RPMI7951 (cell line): ENCODE data around the gene ZGLP1. TPM values are rescaled to one million over a fixed set of nuclear protein-coding genes. Genes with fewer than 3 reads are reported as not detected.

ENCODE experiments used
- DNase-seq: peaks from one replicate; pipeline ENCODE4 v3.0.0-alpha.2; 2012; ENCODE audit warnings: low read depth
- total RNA-seq: library from RNA; depleted of rRNA; stranded (reverse); fragments of >200 nt; shearing (Covaris generic); gene quantifications from 2 replicates; pipeline ENCODE4 v1.2.3, GENCODE V29; 2014

ZGLP1 gene
- total RNA-seq, 1 experiment from 2014 or later: 1.2 TPM

DNA sequence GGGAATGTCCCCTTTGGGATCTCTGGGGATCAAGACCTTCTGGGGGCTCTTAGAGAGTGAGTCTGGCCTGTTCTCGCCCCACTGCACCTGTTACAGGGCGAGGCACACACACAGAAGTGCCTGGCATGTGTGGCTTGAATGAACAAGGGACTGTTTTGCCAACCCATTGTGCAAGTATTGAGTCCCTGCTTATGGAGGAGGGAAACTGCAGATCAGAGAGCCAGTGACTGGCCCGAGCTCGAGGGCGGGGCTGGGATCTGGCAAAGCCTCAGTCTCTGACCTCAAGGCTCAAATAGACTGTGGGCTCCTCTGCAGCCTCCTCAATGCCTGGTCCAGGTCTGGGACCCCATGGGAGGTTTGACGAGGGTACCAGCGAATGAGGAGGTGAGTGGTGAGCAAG is 18.2 kb upstream of the ZGLP1 start:
- no peak for DNase-seq

DNA sequence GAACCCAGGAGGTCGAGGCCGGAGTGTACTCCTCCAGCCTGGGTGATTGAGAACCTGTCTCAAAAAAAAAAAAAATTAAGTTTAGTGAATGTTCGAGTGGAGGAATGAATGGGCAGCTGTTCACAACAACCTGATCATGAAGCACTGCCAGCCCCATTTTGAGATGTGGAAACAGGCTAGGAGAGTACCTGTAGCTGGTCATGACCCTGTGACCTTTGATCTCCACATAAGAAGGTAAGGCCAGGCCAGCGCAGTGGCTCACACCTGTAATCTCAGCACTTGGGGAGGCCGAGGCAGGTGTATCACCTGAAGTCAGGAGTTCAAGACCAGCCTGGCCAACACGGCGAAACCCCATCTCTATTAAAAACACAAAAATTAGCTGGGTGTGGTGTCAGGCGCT is 16.1 kb upstream of the ZGLP1 start:
- DNase-seq: no peak

DNA sequence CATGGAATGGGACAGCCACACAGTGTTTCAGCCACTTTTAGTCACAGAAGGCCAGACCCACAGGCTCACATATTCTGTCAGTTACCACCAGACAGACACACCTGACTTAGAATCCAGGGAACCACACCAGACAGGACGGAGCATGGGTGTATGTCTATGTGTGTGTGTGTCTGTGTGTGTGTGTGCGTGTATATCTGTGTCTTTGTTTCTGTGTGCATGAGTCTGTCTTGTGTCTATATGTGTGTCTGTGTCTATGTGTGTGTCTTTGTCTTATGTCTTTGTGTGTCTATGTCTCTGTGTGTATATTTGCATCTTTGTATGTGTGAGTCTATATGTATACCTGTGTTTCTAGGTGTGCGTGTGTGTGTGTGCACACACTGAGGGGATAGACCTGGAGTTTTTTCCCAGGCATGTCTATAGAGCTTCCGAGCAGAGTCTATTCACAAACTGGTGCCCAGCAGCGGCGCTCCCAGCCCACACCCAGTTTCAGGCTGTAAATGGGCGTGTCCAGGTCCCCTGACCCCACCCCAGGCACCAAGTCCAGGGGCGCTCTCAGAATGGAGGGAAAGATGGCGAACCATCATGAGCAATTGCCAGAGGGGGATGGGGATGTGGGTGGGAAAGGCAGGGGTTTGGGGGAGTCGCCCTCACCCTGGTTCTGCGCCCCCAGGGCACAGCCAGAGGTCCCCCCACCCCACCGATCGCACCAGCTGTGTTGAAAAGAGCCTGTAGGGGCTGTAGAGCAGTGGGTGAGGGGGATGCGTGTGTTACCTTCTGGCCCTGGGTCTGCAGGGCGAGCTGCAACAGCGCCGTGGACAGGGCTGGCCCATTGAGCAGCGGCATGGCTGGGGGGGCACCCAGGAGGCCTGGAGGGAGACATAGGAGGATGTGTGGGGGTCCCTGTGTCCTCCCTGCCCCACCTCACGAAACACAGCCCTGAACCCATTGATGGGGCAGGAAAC is 12.5 kb upstream of the ZGLP1 start:
- no peak for DNase-seq

DNA sequence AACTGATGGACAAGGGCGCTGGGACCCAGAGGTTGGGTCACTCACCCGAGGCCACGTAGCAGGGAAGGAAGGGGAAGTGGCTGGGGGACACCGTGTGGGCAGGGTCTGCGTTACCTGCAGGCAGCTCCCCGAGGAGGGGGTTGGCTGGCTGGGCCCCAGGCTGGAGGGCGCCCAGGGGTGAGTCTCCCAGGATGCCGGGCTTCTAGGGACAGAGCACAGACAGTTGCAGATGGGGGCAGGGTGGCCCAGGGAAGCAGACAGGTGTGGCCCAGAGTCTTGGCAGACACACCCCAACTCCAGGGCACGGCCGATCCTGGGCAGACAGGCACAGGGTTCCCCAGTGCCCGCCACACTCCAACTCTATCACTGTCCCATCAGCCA is 11.8 kb upstream of the ZGLP1 start:
- no peak for DNase-seq

DNA sequence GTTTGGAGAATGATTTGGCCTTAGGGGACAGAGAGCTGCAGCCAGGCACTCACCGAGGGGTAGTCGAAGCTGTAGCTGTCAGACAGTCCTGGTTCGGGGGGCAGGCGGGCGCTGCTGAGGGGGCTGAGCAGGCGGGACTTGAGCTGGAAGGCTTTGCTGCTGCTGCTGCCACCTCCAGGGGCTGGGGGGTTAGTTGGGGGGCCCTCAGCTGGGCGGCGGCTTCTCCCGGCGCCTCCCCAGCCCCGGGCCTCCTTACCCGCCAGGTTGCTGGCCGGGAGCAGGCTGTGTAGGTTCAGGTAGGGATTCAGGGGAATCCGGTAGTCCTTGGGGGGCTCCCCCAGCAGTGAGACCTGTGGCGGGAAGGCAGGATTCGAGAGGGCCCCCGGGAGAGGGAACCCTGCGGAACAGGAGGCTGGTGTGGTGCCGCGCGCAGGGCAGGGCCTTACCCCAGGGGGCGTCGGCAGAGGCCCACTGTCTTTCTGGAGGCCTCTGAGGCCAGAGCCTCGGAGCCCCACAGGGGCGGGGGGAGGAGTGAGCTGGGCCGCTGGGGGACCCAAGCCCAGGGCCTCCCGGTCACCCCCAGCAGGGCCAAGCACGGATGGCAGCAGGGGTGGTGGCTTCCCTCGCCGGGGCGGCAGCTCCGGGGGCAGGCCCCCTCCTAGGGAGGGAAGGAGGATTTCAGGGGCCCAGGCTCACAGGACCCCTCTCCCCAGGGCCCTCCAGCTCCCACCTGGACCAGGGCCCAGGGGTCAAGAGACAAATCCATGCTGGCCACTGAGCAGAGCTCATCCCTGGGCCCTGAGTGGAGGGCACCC is 11.2 kb upstream of the ZGLP1 start:
- no peak for DNase-seq

DNA sequence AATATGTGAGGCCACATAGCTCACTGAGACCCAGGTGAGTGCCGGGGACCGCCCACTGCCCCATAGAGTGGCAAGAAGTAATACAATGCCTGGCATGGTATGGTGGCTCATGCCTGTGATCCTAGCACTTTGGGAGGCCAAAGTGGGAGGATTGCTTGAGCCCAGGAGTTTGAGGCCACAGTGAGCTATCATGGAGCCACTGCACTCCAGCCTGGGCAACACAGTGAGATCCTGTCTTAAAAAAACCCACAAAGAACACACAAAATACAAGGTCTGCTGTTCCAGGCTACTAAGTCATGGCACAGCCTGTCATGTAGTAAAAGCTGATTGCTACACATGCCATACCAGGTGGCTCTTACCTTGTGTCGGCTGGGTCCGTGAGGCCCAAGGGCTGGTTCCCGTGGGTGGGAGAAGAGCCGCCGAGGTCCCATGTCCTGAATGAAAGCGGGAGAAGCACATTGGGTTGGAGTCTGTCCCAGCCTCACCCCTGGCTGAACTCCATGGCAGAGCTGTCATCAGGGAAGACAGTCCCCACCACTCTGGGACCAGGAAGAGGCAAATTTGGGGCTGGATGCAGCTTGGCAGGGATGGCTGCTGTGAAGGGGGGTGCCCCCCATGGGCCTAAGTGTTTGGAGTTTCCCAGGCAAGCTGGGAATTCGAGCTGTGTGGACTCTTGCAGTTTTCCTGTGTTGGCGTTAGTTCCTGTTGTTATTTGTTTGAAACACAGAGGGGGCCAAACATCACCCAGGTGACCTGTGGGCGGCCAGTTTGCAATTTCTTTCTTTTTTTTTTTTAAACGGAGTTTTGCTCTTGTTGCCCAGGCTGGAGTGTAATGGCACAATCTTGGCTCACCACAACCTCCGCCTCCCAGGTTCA is 9.4 kb upstream of the ZGLP1 start:
- no peak for DNase-seq

DNA sequence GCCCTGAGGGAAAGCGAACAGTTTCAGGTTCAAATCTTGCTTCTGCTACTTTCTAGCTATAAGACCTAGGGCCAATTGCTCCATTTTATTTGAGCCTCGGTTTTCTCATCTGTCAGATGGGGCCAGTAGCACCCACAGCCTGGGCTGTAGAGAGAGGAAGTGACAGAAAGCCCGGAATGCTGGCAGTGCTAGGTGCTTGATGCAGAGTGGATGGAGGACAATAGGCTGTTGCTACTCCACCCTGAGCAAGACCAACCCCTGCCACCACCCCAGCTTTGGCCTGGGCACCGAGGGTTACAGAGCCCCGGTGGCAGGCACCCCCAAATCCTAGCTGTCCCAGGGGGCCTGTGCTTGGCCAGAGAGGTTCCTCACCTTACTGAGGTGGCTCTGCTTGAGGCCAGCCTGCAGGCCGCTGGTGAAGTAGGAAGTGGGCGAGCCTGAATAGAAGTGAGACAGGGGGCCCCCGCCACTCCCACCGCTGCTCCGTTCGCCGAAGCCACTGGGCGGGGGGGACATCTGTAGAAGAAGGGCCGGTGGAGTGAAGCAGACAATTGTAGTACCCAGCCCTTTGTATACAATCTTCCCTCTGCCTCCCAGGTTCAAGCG is 8.3 kb upstream of the ZGLP1 start:
- no peak for DNase-seq

DNA sequence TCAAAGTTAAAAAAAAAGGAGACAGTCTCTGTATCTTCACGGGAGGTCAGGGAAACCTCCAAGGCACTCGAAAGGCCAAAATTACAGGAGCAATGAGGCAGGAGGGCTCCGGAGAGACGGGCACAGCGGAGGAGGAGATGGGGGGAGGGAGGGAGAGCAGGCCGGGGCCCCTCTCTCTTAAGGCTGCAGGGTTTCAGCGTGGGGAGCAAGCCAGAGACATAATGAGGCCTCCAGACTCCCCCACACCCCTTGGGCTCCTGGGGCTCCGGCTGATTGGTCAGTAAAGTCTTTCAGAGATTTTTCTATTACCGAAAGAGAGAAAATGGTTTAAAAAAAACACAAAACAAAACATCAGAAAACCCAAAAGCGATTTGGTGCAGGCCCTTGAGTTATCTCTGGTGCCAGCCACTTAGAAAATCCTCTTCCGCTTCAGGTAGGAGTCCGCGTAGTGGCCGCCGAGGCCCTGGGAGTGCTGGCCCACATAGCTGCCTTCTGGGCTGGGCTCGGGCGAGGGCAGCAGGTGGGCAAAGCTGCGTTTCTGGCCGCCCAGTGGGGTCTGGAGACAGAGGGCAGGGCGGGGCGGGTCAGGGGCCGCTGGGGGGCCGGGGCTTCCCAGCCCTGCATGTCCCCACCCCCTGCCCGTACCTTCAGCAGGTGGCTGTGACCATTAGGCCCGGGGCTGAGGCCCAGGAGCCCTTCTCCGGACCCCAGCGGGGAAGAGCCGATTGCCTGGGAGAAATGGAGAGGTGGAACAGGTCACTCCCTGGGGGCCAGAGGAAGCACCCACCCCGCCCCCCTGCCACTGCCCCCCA is 7.6 kb upstream of the ZGLP1 start:
- DNase-seq: no peak

DNA sequence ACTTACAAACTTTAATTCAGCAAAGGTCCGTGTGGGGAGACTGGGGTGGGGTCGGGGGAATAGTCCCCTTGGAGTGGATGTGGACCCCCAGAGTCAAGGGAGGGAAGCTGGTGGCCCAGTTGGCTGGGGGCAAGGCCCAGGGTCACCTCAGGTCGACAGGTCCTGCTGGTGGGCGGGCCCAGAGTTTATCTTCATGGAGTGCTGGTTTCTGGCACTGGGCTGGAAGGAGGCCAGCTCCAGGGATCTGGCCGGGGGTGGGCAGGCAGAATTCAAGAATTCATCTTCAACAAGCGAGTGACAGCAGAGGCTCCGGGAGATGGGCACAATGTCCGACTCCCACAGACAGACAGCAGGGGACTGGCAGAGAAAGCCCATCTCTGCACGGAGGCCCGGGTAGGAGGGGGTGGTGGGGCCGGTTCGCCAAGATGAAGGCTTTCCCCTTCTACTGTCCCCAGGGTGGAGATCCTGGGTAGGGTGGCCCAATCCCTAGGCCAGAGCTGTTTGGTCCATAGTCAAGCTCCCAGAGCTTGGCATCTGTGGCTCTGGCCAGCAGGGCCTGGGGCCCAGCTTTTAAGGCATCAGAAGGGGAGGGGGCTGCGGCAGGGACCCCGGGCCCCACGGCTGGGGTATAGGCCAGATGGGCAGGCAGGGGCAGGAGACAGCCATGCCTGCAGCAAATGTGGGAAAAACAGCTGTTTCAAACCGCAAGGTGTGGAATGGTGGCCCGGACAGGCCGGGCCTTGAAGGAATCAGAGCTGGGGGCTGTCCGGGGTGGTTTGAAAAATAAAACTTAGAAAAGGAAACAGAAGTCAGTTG is 6.8 kb upstream of the ZGLP1 start:
- no peak for DNase-seq

DNA sequence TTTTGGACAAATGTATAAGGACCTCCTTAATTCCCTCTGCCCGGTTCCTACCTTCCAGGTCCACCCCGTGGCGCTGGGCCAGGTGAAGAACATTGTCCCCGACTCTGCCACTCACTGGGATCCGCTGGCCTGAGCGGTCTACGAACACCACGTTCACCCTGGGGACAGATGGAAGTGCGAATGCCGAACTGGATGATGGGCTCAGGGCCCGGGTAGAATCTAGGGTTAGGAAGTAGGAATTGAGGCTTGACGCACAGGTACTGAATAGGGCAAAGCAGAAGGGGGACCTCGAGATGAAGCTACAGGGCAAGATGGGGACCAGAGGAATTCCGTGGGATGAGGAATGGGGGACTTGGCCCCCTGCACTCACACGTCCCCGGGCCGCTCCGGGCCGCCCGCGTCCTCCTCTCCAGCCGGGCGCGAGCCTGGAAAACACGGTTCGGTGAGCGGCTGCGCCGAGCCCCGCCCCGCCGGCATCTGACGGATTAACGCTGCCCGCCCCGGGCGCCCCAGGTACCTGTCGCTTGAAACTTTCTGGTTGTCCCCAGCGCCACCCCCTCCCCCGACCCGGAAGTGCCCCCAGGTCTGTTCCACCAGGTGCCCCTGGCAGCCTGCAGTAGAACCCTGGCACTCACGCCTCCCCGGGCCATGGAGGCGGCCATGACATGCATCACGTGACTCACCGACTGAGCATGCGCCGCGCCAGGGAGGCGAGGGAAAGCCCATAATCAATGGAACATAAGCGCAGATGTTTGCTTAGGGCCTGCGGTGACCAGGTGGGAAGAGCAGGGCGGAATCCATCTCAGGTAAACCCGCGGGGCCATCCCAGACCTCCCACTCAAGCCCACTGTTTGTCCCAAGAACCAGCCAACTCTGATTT is 6.0 kb upstream of the ZGLP1 start, which contains the start of gene FDX2:
Gene FDX2, minus strand, starts transcription at position 681 of the 880 bp plus-strand sequence. Its CDS starts 19 bp downstream, at position 662.
- peak; percentile 74 for DNase-seq

DNA sequence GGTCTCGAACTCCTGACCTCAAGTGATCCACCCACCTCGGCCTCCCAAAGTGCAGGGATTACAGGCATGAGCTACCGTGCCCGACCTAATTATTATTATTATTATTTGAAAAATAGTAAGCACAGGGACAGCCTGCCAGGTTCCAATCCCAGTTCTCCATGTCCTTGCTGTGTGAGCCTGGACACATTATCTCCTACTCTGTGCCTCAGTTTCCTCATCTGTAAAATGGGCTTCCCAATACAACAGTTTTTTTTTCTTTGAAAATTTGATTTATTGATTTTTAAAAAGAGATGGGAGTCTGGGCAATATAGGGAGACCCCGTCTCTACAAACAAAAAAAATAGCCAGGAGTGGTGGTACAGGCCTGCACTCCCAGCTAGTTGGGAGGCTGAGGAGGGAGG is 3.3 kb downstream of the ZGLP1 start:
- DNase-seq: no peak

DNA sequence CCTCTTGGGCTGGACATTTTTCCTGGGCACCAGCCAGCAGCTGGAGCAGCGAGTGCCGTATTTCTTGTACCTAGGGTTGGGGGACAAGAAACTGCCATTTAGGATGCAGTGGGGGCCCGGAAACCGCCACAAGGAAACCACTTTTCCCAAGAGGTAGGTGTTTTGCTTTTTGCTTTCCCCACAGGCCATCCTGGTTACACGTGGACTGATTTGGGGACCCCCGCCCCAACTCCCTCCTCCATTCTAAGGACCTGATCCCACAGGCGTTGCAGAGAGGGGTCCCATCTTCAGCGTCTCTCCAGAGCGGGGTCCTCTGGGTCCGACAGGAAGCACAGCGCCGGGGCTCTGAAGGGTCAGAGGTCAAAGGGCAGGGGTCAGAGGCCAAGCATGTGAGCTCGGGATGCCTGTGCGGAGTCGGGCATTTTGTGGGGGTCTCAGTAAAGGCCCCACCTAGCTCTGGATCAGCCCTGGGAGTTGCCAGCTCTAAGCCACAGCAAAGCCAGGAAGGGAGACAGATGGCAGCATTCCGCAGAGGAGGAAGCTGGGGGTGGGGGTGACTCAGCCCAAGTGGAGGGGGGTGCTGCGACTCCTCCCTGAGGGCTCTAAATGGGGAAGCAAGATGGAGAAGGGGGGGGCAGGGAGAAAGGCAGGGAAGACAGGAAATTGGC is 4.3 kb downstream of the ZGLP1 start:
- peak; percentile 70 for DNase-seq

DNA sequence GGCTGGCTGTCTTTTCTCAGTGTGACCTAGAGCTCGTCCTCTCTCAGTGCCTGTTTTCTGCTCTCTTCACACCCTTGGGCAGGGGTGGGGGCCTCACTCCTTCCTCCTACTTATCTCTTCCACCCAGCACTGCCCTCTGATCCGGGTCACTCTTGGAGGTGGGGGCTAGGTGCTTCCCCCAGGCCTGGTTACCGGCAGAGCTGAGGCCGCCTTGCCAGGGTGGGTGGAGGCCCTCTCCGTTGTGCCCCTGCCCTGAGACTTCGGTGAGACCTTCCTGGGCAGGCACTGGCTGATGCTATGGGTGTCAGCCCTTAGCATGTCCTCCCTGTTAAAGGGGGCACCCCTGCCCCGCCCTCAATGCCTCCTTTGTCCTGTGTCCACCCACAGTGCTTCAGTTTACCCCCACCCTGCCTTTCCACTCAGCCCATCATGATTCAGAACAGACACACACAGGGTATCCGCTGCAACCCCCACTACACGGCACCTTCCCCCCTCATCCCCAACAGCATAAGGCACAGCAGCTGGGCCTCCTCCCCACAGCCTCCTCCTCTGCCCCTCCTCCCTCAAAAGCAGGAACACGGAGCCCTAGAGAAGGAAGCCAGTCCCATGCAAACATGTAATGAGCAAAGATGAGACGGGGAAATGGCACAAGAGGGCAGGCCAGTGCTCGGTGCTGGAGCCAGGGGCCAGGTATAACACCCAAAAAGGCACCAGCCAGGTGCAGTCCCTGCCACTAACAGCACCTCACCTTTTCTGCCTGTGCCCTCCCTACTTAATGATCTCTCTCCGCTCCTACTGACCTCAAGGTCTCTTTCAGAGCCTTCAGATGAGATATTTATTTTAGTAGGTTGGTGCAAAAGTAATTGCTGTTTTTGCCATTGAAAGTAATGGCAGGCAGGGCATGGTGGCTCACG is 9.8 kb downstream of the ZGLP1 start:
- DNase-seq: no peak

DNA sequence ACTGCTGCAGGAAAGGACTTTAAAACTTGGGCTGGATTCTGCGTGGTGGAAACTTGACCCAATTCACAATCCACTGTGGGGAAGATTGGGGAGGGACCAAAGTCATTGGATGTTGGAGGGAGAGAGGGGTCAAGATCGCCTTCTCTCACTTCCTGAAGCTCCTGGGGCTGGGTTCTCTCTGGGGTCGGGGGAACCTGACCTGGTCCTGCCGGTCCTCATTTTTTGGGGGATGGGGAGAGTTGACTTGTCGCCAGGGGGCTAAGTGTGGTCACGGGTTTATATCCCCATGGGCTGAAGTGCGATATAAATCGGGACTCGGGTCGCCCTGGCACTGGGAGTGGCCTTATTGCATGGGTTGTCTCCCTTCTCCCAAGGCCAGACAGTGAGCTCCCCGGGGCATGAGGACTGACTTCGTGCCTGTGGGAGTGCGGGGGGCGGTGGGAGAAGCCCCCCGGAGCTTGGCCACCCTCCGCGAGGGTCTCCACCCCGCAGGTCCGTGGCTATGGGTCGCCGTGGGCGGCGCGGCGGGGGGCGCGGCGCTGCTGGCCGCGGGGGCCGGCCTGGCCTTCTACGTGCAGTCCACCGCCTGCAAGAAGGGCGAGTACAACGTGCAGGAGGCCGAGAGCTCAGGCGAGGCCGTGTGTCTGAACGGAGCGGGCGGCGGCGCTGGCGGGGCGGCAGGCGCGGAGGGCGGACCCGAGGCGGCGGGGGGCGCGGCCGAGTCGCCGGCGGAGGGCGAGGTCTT is 13.6 kb downstream of the ZGLP1 start:
- no peak for DNase-seq

DNA sequence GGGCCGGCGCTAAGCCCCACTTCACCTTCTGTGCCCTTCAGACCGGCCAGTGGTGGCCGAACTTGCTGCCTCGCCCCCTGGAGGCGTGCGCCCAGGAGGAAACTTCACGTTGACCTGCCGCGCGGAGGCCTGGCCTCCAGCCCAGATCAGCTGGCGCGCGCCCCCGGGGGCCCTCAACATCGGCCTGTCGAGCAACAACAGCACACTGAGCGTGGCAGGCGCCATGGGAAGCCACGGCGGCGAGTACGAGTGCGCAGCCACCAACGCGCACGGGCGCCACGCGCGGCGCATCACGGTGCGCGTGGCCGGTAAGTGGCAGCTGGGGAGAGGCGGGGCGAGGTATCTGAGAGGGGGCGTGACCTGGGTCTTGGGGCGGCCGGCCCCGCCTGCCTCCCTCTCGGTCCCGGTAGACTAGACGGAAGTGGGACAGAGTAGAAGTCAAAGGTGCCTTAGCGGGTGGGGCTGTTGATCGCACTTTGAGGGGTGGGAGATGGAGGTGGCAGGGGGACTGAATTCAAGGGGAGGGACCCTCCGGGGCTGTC is 14.2 kb downstream of the ZGLP1 start:
- peak; percentile 48 for DNase-seq

DNA sequence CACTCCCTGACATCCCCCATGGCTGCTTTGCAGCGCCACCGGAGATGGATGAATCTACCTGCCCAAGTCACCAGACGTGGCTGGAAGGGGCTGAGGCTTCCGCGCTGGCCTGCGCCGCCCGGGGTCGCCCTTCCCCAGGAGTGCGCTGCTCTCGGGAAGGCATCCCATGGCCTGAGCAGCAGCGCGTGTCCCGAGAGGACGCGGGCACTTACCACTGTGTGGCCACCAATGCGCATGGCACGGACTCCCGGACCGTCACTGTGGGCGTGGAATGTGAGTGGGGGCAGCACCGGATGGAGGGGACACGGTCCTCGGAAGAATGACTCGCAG is 15.3 kb downstream of the ZGLP1 start:
- DNase-seq: no peak
